GM20000 (cell line): ENCODE measurements around the gene ASB11.

Experiments
- DNase-seq: peaks from one replicate; pipeline ENCODE4 v3.0.0; 2012; ENCODE audit warnings: low spot score
- TF ChIP-seq, protein P1 (sequence below): IDR thresholded peaks from 2 replicates; pipeline ENCODE4 v1.5.1; 2012; ENCODE audit warnings: mild to moderate bottlenecking, control low read depth; ENCODE audit errors: extremely low read depth, missing control alignments

The ASB11 gene

GRCh38 chrX:15328131-15328530, 12.7 kb upstream of the ASB11 start:
- TF ChIP-seq, protein P1, sequence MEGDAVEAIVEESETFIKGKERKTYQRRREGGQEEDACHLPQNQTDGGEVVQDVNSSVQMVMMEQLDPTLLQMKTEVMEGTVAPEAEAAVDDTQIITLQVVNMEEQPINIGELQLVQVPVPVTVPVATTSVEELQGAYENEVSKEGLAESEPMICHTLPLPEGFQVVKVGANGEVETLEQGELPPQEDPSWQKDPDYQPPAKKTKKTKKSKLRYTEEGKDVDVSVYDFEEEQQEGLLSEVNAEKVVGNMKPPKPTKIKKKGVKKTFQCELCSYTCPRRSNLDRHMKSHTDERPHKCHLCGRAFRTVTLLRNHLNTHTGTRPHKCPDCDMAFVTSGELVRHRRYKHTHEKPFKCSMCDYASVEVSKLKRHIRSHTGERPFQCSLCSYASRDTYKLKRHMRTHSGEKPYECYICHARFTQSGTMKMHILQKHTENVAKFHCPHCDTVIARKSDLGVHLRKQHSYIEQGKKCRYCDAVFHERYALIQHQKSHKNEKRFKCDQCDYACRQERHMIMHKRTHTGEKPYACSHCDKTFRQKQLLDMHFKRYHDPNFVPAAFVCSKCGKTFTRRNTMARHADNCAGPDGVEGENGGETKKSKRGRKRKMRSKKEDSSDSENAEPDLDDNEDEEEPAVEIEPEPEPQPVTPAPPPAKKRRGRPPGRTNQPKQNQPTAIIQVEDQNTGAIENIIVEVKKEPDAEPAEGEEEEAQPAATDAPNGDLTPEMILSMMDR = no peak
- no peak for DNase-seq

GRCh38 chrX:15322472-15322871, 7.0 kb upstream of the ASB11 start:
- TF ChIP-seq, protein P1 = no peak
- no peak for DNase-seq

GRCh38 chrX:15322072-15322471, 6.6 kb upstream of the ASB11 start:
- no peak for DNase-seq
- TF ChIP-seq, protein P1 = no peak

GRCh38 chrX:15321447-15321846, 6.0 kb upstream of the ASB11 start:
- TF ChIP-seq, protein P1 = no peak
- DNase-seq = no peak

DNA sequence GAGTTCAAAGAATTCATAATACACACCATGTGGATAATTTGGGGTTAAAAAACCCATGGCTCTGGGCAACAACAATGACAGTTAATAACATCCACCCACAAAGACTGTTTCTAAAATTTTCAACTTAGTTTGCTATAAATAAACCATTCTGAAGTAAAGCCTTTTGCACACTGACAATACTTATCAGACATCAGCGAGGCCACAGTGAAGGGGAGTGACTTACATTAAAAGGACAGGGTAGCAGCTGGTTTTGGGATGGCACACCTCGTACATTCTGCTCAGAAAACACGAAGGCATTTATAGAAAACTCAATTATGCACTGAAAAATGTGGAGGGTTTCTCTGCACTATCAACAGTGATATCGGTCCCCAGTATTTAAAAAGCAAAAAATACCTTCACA, 4.9 kb upstream of the ASB11 start:
- TF ChIP-seq, protein P1 = no peak
- no peak for DNase-seq

- TF ChIP-seq, protein P1 = no peak
- no peak for DNase-seq
Observed at GRCh38 chrX:15319075-15319474, 3.6 kb upstream of the ASB11 start.

DNA sequence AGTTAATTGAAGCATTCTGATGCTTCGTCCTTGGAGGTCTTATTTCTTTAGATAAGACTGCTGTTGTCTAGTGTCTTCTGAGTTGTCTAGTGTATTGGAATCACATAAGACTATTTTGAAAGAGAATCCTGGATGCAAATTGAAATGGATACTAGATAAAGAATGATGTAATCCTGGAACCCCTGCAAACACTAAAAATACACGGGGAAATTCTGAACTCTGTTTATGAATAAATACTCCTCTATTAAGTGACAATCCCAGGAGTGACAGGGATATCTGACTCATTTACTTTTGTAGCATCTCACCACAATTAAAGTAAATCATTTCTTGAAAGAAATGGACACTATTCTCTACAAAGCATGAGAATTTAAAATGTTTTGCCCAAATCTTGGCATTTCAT, 968 bp downstream of the ASB11 start:
- DNase-seq = no peak
- TF ChIP-seq, protein P1 = no peak
